RWPE2 (cell line): ENCODE results near the gene RPSA.

Experiments
- ATAC-seq: fragments of 200-7000 bp; cut with Tn5 transposase; 3 replicates; pipeline ENCODE4 v1.9.1; 2021; ENCODE audit warnings: low read depth
- DNase-seq: peaks from one replicate; pipeline ENCODE4 v3.0.0-alpha.2; 2020; ENCODE audit warnings: low spot score
- H3K27ac ChIP-seq: fragments of 450-650 bp; 2 replicates; pipeline ENCODE4 v1.5.1; 2017; ENCODE audit warnings: mild to moderate bottlenecking; ENCODE audit not compliant: poor library complexity, severe bottlenecking
- H3K27me3 ChIP-seq: fragments of 250-450 bp; sonication (Bioruptor Pico); 2 replicates; pipeline ENCODE4 v1.5.1; 2021; ENCODE audit warnings: mild to moderate bottlenecking, moderate library complexity; ENCODE audit not compliant: insufficient read depth, poor library complexity, severe bottlenecking
- H3K36me3 ChIP-seq: fragments of 250-450 bp; sonication (Bioruptor Pico); 2 replicates; pipeline ENCODE4 v1.5.1; 2020; ENCODE audit warnings: low read depth, mild to moderate bottlenecking, moderate library complexity
- H3K4me1 ChIP-seq: fragments of 250-450 bp; sonication (Bioruptor Pico); 2 replicates; pipeline ENCODE4 v1.5.1; 2021; ENCODE audit warnings: mild to moderate bottlenecking, moderate library complexity; ENCODE audit not compliant: insufficient read depth, poor library complexity, severe bottlenecking
- H3K4me3 ChIP-seq: fragments of 250-450 bp; sonication (Bioruptor Pico); 2 replicates; pipeline ENCODE4 v1.5.1; 2021; ENCODE audit warnings: mild to moderate bottlenecking, moderate library complexity; ENCODE audit not compliant: severe bottlenecking
- H3K9me3 ChIP-seq: fragments of 250-450 bp; sonication (Bioruptor Pico); 2 replicates; pipeline ENCODE4 v1.5.1; 2021; ENCODE audit warnings: mild to moderate bottlenecking, moderate library complexity; ENCODE audit not compliant: severe bottlenecking
- TF ChIP-seq, protein P1 (sequence below): fragments of 450-650 bp; IDR thresholded peaks from one replicate; pipeline ENCODE4 v1.5.1; 2017; ENCODE audit warnings: mild to moderate bottlenecking, moderate library complexity; ENCODE audit not compliant: poor library complexity, severe bottlenecking

Gene RPSA

DNA sequence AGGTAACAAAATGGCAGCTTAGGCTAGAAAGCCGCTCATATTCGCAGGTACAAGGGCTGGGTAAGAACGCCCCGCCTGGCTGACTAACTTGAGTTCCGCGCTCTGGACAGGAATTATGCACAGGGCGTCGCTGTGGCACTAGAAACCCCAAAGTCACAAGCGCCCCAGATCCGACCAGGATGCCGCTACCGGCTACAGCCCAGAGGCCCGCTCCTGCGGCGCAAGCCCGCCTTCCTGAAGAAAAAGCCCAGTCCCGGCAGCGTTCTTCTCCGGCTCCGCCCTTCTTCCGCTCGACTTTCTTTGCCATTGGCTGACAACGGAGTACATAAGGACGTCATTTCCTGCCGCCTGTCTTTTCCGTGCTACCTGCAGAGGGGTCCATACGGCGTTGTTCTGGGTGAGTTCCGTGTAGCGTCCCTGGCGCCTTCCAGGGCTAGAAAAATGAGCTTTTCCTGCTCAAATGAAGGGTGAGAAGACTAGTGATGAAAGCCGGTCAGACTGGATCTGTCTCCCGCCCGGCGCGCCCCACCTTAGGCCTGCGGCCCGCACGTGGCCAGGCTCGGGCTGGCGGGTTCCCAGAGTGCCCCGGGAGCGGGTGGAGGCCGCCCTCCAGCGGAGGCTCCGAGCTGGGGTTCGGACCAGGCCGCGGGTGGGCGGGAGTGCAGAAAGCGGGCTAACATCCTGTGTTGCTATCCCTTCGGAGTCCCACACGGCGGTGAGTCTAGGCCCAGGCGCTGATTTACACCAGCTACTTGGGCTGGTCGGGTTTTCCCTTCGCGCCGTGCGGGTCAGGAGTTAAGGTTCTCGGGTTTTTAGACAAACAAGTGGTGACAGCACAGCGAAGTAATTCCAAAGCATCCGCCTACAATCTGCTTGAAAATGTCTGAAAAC, at the start of gene RPSA:
Gene RPSA, plus strand, starts transcription at position 353 of the 891 bp plus-strand sequence. CDS start 934 bp downstream, outside the sequence.
- H3K27me3 ChIP-seq = no peaks in the 10 kb centered on the region
- H3K27ac ChIP-seq = peak within 1 kb of the TSS; percentile 75
- H3K9me3 ChIP-seq = no peaks in the 10 kb centered on the region
- TF ChIP-seq, protein P1, sequence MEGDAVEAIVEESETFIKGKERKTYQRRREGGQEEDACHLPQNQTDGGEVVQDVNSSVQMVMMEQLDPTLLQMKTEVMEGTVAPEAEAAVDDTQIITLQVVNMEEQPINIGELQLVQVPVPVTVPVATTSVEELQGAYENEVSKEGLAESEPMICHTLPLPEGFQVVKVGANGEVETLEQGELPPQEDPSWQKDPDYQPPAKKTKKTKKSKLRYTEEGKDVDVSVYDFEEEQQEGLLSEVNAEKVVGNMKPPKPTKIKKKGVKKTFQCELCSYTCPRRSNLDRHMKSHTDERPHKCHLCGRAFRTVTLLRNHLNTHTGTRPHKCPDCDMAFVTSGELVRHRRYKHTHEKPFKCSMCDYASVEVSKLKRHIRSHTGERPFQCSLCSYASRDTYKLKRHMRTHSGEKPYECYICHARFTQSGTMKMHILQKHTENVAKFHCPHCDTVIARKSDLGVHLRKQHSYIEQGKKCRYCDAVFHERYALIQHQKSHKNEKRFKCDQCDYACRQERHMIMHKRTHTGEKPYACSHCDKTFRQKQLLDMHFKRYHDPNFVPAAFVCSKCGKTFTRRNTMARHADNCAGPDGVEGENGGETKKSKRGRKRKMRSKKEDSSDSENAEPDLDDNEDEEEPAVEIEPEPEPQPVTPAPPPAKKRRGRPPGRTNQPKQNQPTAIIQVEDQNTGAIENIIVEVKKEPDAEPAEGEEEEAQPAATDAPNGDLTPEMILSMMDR = peak; percentile 46
- DNase-seq = peak; percentile 96
- peaks cover 48% of the 10 kb centered on the region for H3K36me3 ChIP-seq
- peaks cover 14% of the 10 kb centered on the region for H3K4me1 ChIP-seq
- ATAC-seq = peak; percentile 96
- H3K4me3 ChIP-seq = peak within 1 kb of the TSS; percentile 90

DNA sequence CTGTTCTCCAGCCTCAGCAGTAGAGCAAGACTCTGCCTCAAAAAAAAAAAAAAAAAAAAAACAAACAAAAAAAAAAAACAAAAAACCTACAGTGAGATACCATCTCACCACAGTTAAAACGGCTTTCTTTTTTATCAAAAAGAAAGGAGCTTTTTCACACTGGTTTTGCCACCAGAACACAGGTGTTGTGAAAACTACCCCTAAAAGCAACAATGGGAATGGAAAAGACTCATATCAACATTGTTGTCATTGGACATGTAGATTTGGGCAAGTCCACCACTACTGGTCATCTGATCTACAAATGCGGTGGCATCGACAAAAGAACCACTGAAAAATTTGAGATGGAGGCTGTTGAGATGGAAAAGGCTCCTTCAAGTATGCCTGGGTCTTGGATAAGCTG, 48.2 kb upstream of the RPSA start:
- DNase-seq (no peak), ATAC-seq (no peak)
- Histone ChIP-seq H3K27me3 (no peaks in the 10 kb centered on the region), H3K4me3 (no peak overlapping the region), H3K9me3 (no peaks in the 10 kb centered on the region), H3K27ac (no peak overlapping the region), H3K4me1 (no peaks in the 10 kb centered on the region), H3K36me3 (no peaks in the 10 kb centered on the region)
- TF ChIP-seq, protein P1 = no peak

- H3K27ac ChIP-seq = no peak overlapping the region
- H3K9me3 ChIP-seq = no peaks in the 10 kb centered on the region
- H3K36me3 ChIP-seq = no peaks in the 10 kb centered on the region
- DNase-seq (no peak), ATAC-seq (no peak)
- no peaks in the 10 kb centered on the region for H3K27me3 ChIP-seq
- H3K4me1 ChIP-seq = no peaks in the 10 kb centered on the region
- TF ChIP-seq, protein P1 = no peak
- H3K4me3 ChIP-seq = no peak overlapping the region
These were observed 45.1 kb upstream of the RPSA start for GRCh38 chr3:39361252-39361927.

DNA sequence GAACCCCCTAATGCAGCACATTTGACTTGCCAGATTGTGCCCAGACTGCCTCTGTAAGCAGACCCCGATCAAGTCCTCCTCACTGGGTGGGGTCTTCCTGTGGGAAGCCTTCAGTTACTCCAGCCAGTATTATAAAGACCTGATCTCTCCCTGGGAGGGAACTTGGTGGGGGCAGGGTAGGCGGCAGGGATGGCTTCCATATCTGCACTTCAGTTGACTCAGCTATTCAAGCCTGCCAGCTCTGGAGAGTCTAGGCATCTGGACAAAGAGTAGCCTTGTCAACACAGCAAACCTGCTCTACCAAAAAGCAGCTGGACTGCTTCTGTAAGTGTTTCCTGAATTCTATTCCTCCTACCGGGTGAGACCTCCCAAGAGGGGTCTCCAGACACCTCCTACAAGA, 44.3 kb upstream of the RPSA start:
- Histone ChIP-seq H3K27ac (no peak overlapping the region), H3K27me3 (no peaks in the 10 kb centered on the region), H3K4me3 (no peak overlapping the region), H3K4me1 (no peaks in the 10 kb centered on the region), H3K36me3 (no peaks in the 10 kb centered on the region), H3K9me3 (no peaks in the 10 kb centered on the region)
- DNase-seq (no peak), ATAC-seq (no peak)
- TF ChIP-seq, protein P1 = no peak
